Astrocyte (in vitro differentiated cells and primary cell): Measurements from ENCODE around the gene CMTR2. TPM values are rescaled to one million over a fixed set of nuclear protein-coding genes. Genes with fewer than 3 reads are reported as not detected.

Experiments
- DNase-seq: peaks from one replicate; pipeline ENCODE4 v3.0.0-alpha.2; 2010; ENCODE audit warnings: low read depth
- FAIRE-seq: peaks from 2 replicates; lab custom pipeline; 2011; peaks lifted over from hg19 to GRCh38; lab: Jason Lieb, UNC
- H2AFZ ChIP-seq: 2 replicates; pipeline ENCODE4 v1.6.0; 2012; ENCODE audit warnings: low read depth, low read length, inconsistent platforms
- H3K27ac ChIP-seq: 2 replicates; pipeline ENCODE4 v1.5.1; 2011; ENCODE audit warnings: low read depth, low read length, inconsistent platforms
- H3K27me3 ChIP-seq: 2 replicates; pipeline ENCODE4 v1.6.0; 2011; ENCODE audit warnings: low read length, inconsistent platforms; ENCODE audit not compliant: insufficient read depth
- H3K36me3 ChIP-seq: 2 replicates; pipeline ENCODE4 v1.5.1; 2011; ENCODE audit warnings: low read length, inconsistent platforms; ENCODE audit not compliant: insufficient read depth
- H3K4me1 ChIP-seq: 2 replicates; pipeline ENCODE4 v1.5.1; 2011; ENCODE audit warnings: low read length, inconsistent platforms; ENCODE audit not compliant: insufficient read depth
- H3K4me2 ChIP-seq: 2 replicates; pipeline ENCODE4 v1.6.0; 2012; ENCODE audit warnings: low read length, inconsistent platforms
- H3K4me3 ChIP-seq: 2 replicates; pipeline ENCODE4 v1.5.1; 2011; ENCODE audit warnings: low read depth, mild to moderate bottlenecking, low read length, inconsistent platforms; ENCODE audit not compliant: insufficient read depth
- H3K79me2 ChIP-seq: 2 replicates; pipeline ENCODE4 v1.6.0; 2012; ENCODE audit warnings: mild to moderate bottlenecking, low read length, inconsistent platforms; ENCODE audit not compliant: insufficient read depth
- H3K9ac ChIP-seq: 2 replicates; pipeline ENCODE4 v1.6.0; 2012; ENCODE audit warnings: mild to moderate bottlenecking, low read length, inconsistent platforms
- H3K9me3 ChIP-seq: 2 replicates; pipeline ENCODE4 v1.5.1; 2012; ENCODE audit warnings: low read depth, mild to moderate bottlenecking, low read length, inconsistent platforms; ENCODE audit not compliant: insufficient read depth
- H4K20me1 ChIP-seq: 2 replicates; pipeline ENCODE4 v1.6.0; 2012; ENCODE audit warnings: low read length, inconsistent platforms; ENCODE audit not compliant: insufficient read depth
- H3K27ac Mint-ChIP-seq: one replicate; pipeline ENCODE4 v1.8.0; 2021; ENCODE audit warnings: mild to moderate bottlenecking, mixed read lengths; ENCODE audit not compliant: unreplicated experiment
- H3K27me3 Mint-ChIP-seq: one replicate; pipeline ENCODE4 v1.8.0; 2021; ENCODE audit warnings: low read depth, mixed read lengths; ENCODE audit not compliant: unreplicated experiment
- H3K36me3 Mint-ChIP-seq: one replicate; pipeline ENCODE4 v1.8.0; 2021; ENCODE audit warnings: low read depth, mixed read lengths; ENCODE audit not compliant: unreplicated experiment
- H3K4me1 Mint-ChIP-seq: one replicate; pipeline ENCODE4 v1.8.0; 2021; ENCODE audit warnings: low read depth, mixed read lengths; ENCODE audit not compliant: unreplicated experiment
- H3K4me3 Mint-ChIP-seq: one replicate; pipeline ENCODE4 v1.8.0; 2021; ENCODE audit warnings: mild to moderate bottlenecking, moderate library complexity, mixed read lengths; ENCODE audit not compliant: unreplicated experiment
- H3K9me3 Mint-ChIP-seq: one replicate; pipeline ENCODE4 v1.8.0; 2021; ENCODE audit warnings: mild to moderate bottlenecking, mixed read lengths; ENCODE audit not compliant: unreplicated experiment
- CTCF ChIP-seq: IDR thresholded peaks from 2 replicates; pipeline ENCODE4 v1.5.1; 2011; ENCODE audit warnings: low read depth, mild to moderate bottlenecking, inconsistent platforms, low read length, moderate library complexity; ENCODE audit not compliant: insufficient read depth
- EZH2 ChIP-seq: IDR thresholded peaks from 2 replicates; pipeline ENCODE4 v1.6.1; 2012; ENCODE audit warnings: mild to moderate bottlenecking, low read length, inconsistent platforms; ENCODE audit not compliant: insufficient read depth
- total RNA-seq: library from RNA; stranded (reverse); gene quantifications from 2 replicates; pipeline ENCODE4 v1.2.1, GENCODE V29; 2021

Gene CMTR2
- total RNA-seq, 1 donor from 2014 or later = 16.0 TPM

- FAIRE-seq (no peak), DNase-seq (no peak)
- Mint-ChIP-seq H3K36me3 (no peaks in the 10 kb centered on the region), H3K4me3 (no peak overlapping the region), H3K27ac (no peak overlapping the region), H3K4me1 (peaks cover 3% of the 10 kb centered on the region), H3K27me3 (peaks cover 6% of the 10 kb centered on the region), H3K9me3 (no peaks in the 10 kb centered on the region)
- no peak overlapping the region for H3K4me3 ChIP-seq
- TF ChIP-seq CTCF = no peak
- TF ChIP-seq EZH2 = no peak
- no peak overlapping the region for H2AFZ ChIP-seq
- no peaks in the 10 kb centered on the region for H3K4me1 ChIP-seq
- H3K27me3 ChIP-seq = no peaks in the 10 kb centered on the region
- no peaks in the 10 kb centered on the region for H3K79me2 ChIP-seq
- H3K36me3 ChIP-seq = no peaks in the 10 kb centered on the region
- no peak overlapping the region for H3K9ac ChIP-seq
- H3K9me3 ChIP-seq = no peaks in the 10 kb centered on the region
- no peaks in the 10 kb centered on the region for H4K20me1 ChIP-seq
- no peak overlapping the region for H3K4me2 ChIP-seq
- no peak overlapping the region for H3K27ac ChIP-seq
Measured at GRCh38 chr16:71255721-71256120, 33.5 kb downstream of the CMTR2 start.

- Mint-ChIP-seq H3K4me3 (no peak overlapping the region), H3K4me1 (peaks cover 3% of the 10 kb centered on the region), H3K27ac (no peak overlapping the region), H3K27me3 (peaks cover 6% of the 10 kb centered on the region), H3K36me3 (no peaks in the 10 kb centered on the region), H3K9me3 (no peaks in the 10 kb centered on the region)
- no peak for TF ChIP-seq EZH2
- H3K9me3 ChIP-seq = no peaks in the 10 kb centered on the region
- H3K4me2 ChIP-seq = no peak overlapping the region
- no peaks in the 10 kb centered on the region for H3K4me1 ChIP-seq
- DNase-seq (no peak), FAIRE-seq (no peak)
- H3K36me3 ChIP-seq = no peaks in the 10 kb centered on the region
- no peak overlapping the region for H3K4me3 ChIP-seq
- no peaks in the 10 kb centered on the region for H4K20me1 ChIP-seq
- no peaks in the 10 kb centered on the region for H3K79me2 ChIP-seq
- H3K27ac ChIP-seq = no peak overlapping the region
- no peak overlapping the region for H2AFZ ChIP-seq
- H3K9ac ChIP-seq = no peak overlapping the region
- no peaks in the 10 kb centered on the region for H3K27me3 ChIP-seq
Measured at GRCh38 chr16:71254832-71255525, 34.2 kb downstream of the CMTR2 start.

- H3K9me3 ChIP-seq = no peaks in the 10 kb centered on the region
- Mint-ChIP-seq H3K4me1 (peaks cover 1% of the 10 kb centered on the region), H3K27ac (no peak overlapping the region), H3K36me3 (peaks cover 2% of the 10 kb centered on the region), H3K4me3 (no peak overlapping the region), H3K9me3 (peaks cover 2% of the 10 kb centered on the region), H3K27me3 (peaks cover 4% of the 10 kb centered on the region)
- no peak overlapping the region for H3K4me2 ChIP-seq
- H3K36me3 ChIP-seq = no peaks in the 10 kb centered on the region
- no peak for FAIRE-seq
- DNase-seq = no peak
- no peak for TF ChIP-seq CTCF
- TF ChIP-seq EZH2 = no peak
- no peak overlapping the region for H3K4me3 ChIP-seq
- no peaks in the 10 kb centered on the region for H3K4me1 ChIP-seq
- no peaks in the 10 kb centered on the region for H3K27me3 ChIP-seq
- H3K27ac ChIP-seq = no peak overlapping the region
- no peaks in the 10 kb centered on the region for H3K79me2 ChIP-seq
- no peak overlapping the region for H3K9ac ChIP-seq
- H4K20me1 ChIP-seq = no peaks in the 10 kb centered on the region
- no peak overlapping the region for H2AFZ ChIP-seq
Measured at GRCh38 chr16:71250461-71251235, 38.6 kb downstream of the CMTR2 start.
